Colonic mucosa (tissue), 4 donors: ENCODE results near the gene SWAP70. TPM values are rescaled to one million over a fixed set of nuclear protein-coding genes. Genes with fewer than 3 reads are reported as not detected.
"Not testable (repeated sequence)": the region's sequence is repeated elsewhere in the genome, so short reads cannot be mapped to it uniquely, and the experiment has no call there.

Experiments
- DNase-seq: peaks from one replicate; pipeline ENCODE4 v3.0.0-alpha.2; 2020
- H3K27ac ChIP-seq: fragments of 200-600 bp; one replicate; pipeline ENCODE4 v1.8.0; 2021
- H3K27me3 ChIP-seq: fragments of 200-600 bp; one replicate; pipeline ENCODE4 v1.8.0; 2021
- H3K36me3 ChIP-seq: fragments of 200-600 bp; one replicate; pipeline ENCODE4 v1.8.0; 2021
- H3K4me1 ChIP-seq: fragments of 200-600 bp; one replicate; pipeline ENCODE4 v1.8.0; 2021; ENCODE audit warnings: mild to moderate bottlenecking
- H3K4me3 ChIP-seq: fragments of 200-600 bp; one replicate; pipeline ENCODE4 v1.8.0; 2021
- H3K9ac ChIP-seq, 2 donors: one replicate each; pipeline ENCODE4 v1.7.0; 2013; ENCODE audit warnings: control low read depth in 2 of 2, low read depth in 2 of 2, low read length in 2 of 2
- H3K9me3 ChIP-seq: fragments of 200-600 bp; one replicate; pipeline ENCODE4 v1.8.0; 2021
- CTCF ChIP-seq: fragments of 200-600 bp; IDR thresholded peaks from one replicate; pipeline ENCODE4 v1.8.0; 2022; ENCODE audit warnings: antibody characterized with exemption, mild to moderate bottlenecking
- intact Hi-C: fragments of 100-400 bp; cut with DNase I; formaldehyde crosslinking; loops from one replicate; pipeline ENCODE4 v1.14.1; 2022
- total RNA-seq, 2 donors: library from RNA; stranded (reverse); fragmentation: NEBNext Ultra II Directional in 1 of 2; extraction: Animal tissue kit (Norgen Biotek cat#: 25700) in 1 of 2; gene quantifications; one replicate each; pipeline ENCODE4 v1.2.1, GENCODE V29; 2021
- donor health status: healthy.
- donor health status: DM: no; HTN: no; CAD: no.
- donor health status: DM: no; HTN: no; CAD: no.

The SWAP70 gene
- total RNA-seq, 2 donors from 2014 or later = 13.1 to 21.2 TPM

- Histone ChIP-seq H3K36me3 (no peaks in the 10 kb centered on the region), H3K9ac (no peak overlapping the region), H3K27ac (no peak overlapping the region), H3K4me3 (no peak overlapping the region), H3K9me3 (no peaks in the 10 kb centered on the region), H3K4me1 (no peaks in the 10 kb centered on the region), H3K27me3 (no peaks in the 10 kb centered on the region)
- no peak for TF ChIP-seq CTCF
- no peak for DNase-seq
- intact Hi-C loops = no loop called here
Measured at GRCh38 chr11:9692691-9693090, 28.8 kb downstream of the SWAP70 start.

DNA sequence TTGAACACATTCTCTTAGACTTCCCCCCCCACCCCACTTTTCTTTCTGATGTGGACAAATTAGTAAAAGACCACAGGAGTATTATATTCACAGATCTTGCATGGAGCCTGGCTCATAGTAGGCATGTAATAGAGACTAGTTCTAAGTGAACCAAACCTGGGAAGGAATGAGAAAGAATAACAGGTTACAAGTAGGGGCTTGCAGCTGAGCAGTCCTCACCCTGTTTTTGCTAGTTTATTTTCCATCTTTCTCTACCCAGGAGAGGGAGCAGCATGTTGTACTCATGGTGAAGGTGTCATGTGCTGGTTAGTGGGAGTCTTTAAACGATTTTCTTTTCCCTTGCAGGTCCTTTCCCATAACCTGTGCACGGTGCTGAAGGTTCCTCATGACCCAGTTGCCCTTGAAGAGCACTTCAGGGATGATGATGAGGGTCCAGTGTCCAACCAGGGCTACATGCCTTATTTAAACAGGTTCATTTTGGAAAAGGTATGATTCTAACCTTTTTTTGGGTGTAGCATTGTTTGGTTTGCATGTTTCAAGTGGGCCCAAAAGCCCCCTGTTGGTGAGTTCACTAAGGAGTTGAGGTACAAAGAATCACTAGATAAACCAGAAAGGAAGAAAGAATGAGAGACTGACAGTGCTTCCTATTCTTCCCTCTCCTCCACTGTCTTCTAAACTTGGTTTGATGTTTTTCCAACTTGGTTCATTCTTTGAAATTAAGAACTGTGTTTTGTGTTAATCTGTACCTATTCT is 30.1 kb downstream of the SWAP70 start:
- Histone ChIP-seq H3K4me1 (no peaks in the 10 kb centered on the region), H3K36me3 (no peaks in the 10 kb centered on the region), H3K4me3 (no peak overlapping the region), H3K9me3 (no peaks in the 10 kb centered on the region), H3K27ac (no peak overlapping the region), H3K9ac (no peak overlapping the region), H3K27me3 (no peaks in the 10 kb centered on the region)
- DNase-seq = no peak
- TF ChIP-seq CTCF = no peak
- intact Hi-C loops = no loop called here

DNA sequence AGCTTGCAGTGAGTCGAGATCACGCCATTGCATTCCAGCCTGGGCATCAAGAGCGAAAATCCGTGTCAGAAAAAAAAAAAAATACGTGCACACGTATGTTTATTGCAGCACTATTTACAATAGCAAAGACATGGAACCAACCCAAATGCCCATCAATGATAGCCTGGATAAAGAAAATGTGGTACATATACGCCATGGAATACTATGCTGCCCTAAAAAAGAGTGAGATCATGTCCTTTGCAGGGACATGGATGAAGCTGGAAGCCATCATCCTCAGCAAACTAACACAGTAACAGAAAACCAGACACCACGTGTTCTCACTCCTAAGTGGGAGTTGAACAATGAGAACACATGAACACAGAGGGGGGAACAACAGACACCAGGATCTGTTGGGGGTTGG is 31.4 kb downstream of the SWAP70 start:
- intact Hi-C loops, H3K27ac ChIP-seq, H3K9me3 ChIP-seq, DNase-seq, H3K27me3 ChIP-seq, H3K36me3 ChIP-seq, H3K4me3 ChIP-seq, H3K9ac ChIP-seq, H3K4me1 ChIP-seq: not testable (repeated sequence)

GRCh38 chr11:9697766-9698165 is 33.9 kb downstream of the SWAP70 start:
- H3K27ac ChIP-seq = no peak overlapping the region
- intact Hi-C loops = no loop called here
- no peak overlapping the region for H3K4me3 ChIP-seq
- H3K9ac ChIP-seq = no peak overlapping the region
- no peak for DNase-seq
- H3K9me3 ChIP-seq = no peaks in the 10 kb centered on the region
- no peaks in the 10 kb centered on the region for H3K36me3 ChIP-seq
- TF ChIP-seq CTCF = no peak
- no peaks in the 10 kb centered on the region for H3K27me3 ChIP-seq
- H3K4me1 ChIP-seq = no peaks in the 10 kb centered on the region

GRCh38 chr11:9700105-9700801 is 36.4 kb downstream of the SWAP70 start:
- Histone ChIP-seq H3K27me3 (no peaks in the 10 kb centered on the region), H3K36me3 (no peaks in the 10 kb centered on the region), H3K4me1 (peaks cover 11% of the 10 kb centered on the region), H3K9me3 (no peaks in the 10 kb centered on the region), H3K9ac (no peak overlapping the region), H3K4me3 (no peak overlapping the region), H3K27ac (no peak overlapping the region)
- intact Hi-C loops = no loop called here
- TF ChIP-seq CTCF = no peak
- no peak for DNase-seq

- Histone ChIP-seq H3K27ac (no peak overlapping the region), H3K27me3 (no peaks in the 10 kb centered on the region), H3K36me3 (no peaks in the 10 kb centered on the region), H3K9me3 (no peaks in the 10 kb centered on the region), H3K9ac (no peak overlapping the region), H3K4me1 (peaks cover 11% of the 10 kb centered on the region), H3K4me3 (no peak overlapping the region)
- DNase-seq = no peak
- no peak for TF ChIP-seq CTCF
- intact Hi-C loops = no loop called here
Measured at GRCh38 chr11:9701799-9702198, 37.9 kb downstream of the SWAP70 start.
